PFSK-1 (cell line): ENCODE results near the gene MCUB.

Experiments used
- FOXP2 ChIP-seq: optimal IDR thresholded peaks from 2 replicates; pipeline ENCODE3; 2011; ENCODE audit warnings: borderline replicate concordance, control low read depth, inconsistent platforms; ENCODE audit not compliant: insufficient read depth; ENCODE audit errors: extremely low read length, extremely low read depth
- POLR2AphosphoS5 ChIP-seq: IDR thresholded peaks from 2 replicates; pipeline ENCODE4 v1.6.1; 2012; ENCODE audit warnings: low read depth, mild to moderate bottlenecking, control low read depth, low read length, moderate library complexity
- REST ChIP-seq, 2 experiments: IDR thresholded peaks; 2 replicates each; pipeline versions ENCODE4 v1.6.1 to v1.8.0; 2011 to 2012; ENCODE audit warnings: low read depth in 2 of 2, low read length in 2 of 2, control low read depth in 1 of 2, inconsistent platforms in 1 of 2, mild to moderate bottlenecking in 1 of 2, moderate library complexity in 1 of 2; ENCODE audit not compliant: insufficient read depth in 1 of 2
- SIN3A ChIP-seq: IDR thresholded peaks from 2 replicates; pipeline ENCODE4 v1.6.1; 2012; ENCODE audit warnings: mild to moderate bottlenecking, low read length, moderate library complexity, borderline replicate concordance; ENCODE audit not compliant: insufficient read depth
- TAF1 ChIP-seq: IDR thresholded peaks from 2 replicates; pipeline ENCODE4 v1.6.1; 2012; ENCODE audit warnings: low read length, control low read depth, borderline replicate concordance; ENCODE audit not compliant: insufficient read depth

MCUB gene

GRCh38 chr4:109701566-109702410 is 141.7 kb downstream of the MCUB start:
- no peak for TF ChIP-seq FOXP2
- no peak for TF ChIP-seq POLR2AphosphoS5
- no peak for TF ChIP-seq SIN3A
- TF ChIP-seq TAF1: no peak
- no peak for TF ChIP-seq REST (IDR thresholded peaks at IDR 0.05; ENCODE audit: insufficient read depth in 1 of 2, low read depth in 2 of 2, low read length in 2 of 2)

DNA sequence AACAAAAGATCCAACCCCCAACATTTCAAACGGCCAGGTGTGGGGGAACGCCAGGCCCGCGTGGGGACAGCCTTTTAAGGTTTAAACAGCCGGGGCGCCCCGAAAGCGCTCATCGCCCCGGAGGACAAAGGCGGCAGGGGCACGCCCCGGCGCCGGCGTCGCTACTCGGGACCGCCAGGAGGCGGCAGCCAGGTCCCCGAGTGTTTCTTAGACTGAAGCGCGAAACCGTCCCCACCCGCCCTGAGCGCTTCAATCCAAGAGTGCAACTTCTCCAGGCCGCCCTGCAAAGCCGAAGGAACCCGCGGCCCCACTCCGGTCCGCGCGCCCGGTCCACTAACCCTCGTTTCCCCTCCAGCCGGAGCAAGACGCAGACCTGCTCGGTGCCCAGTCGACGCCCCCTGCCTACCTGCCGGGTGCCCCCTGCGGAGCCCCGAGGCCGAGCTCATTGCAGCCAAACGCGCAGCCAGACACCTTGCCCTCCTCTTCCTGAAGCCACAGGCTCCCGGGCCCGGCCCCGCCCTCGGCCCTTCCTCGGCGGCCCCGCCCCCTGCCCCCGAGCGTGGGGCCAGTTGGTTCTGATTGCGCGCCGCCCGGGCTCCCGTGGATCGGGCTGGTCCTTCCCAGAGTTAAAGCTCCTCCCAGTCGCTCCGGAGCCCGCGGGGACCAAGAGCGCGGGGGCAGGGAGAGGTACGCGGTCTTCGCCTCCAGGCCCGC is 143.1 kb downstream of the MCUB start, which contains the start of gene CASP6:
Gene CASP6, minus strand, starts transcription at position 496 of the 714 bp plus-strand sequence. Its CDS starts 50 bp downstream, at position 446.
- TF ChIP-seq TAF1: no peak
- TF ChIP-seq SIN3A: no peak
- no peak for TF ChIP-seq REST (IDR thresholded peaks at IDR 0.05; ENCODE audit: insufficient read depth in 1 of 2, low read depth in 2 of 2, low read length in 2 of 2)
- no peak for TF ChIP-seq POLR2AphosphoS5
- TF ChIP-seq FOXP2: no peak

DNA sequence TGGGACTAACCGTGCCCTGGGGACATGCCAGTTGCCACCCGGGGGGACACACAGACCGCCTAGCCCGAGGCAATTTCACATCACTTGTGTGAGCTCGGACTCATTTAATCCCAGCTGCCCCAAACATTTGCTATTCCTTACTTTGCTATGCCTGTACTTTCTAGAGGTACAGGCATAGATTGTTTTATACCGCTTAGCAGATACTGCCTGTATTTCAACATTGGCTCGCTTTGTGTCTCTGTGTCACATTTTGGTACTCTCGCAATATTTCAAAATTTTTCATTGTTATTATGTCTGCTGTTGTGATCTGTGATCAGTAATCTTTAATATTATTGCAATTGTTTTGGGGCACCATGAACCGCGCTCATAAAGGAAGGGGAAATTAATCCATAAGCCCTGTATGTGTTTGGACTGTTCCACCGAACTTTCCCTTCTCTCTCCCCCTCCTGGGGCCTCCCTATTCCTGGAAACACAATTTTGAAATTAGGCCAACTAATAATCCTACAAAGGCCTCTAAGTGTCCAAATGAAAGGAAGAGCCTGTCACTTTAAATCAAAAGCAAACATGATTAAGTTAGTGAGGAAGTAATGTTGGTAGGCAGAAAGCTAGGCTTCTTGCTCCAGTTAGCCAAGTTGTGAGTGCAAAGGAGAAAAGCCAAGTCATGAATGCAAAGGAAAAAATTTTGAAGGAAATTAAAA is 143.8 kb downstream of the MCUB start:
- TF ChIP-seq FOXP2: no peak
- TF ChIP-seq POLR2AphosphoS5: no peak
- TF ChIP-seq TAF1: 0 out of 2 replicates have a peak, but pooled peaks have one; percentile 23
- TF ChIP-seq SIN3A: no peak
- no peak for TF ChIP-seq REST (IDR thresholded peaks at IDR 0.05; ENCODE audit: insufficient read depth in 1 of 2, low read depth in 2 of 2, low read length in 2 of 2)

- TF ChIP-seq SIN3A (no peak), FOXP2 (no peak), TAF1 (no peak), POLR2AphosphoS5 (no peak), REST (IDR thresholded peaks at IDR 0.05; ENCODE audit: insufficient read depth in 1 of 2, low read depth in 2 of 2, low read length in 2 of 2) (no peak)
Measured at GRCh38 chr4:109708435-109708834, 148.4 kb downstream of the MCUB start.
